HG03280 (cell line): ENCODE results near the gene FKRP.
A peak's percentile ranks its signal among the peaks of the same experiment; 100 is the strongest.
"Not testable (repeated sequence)": the region's sequence is repeated elsewhere in the genome, so short reads cannot be mapped to it uniquely, and the experiment has no call there.

Source experiments
- ATAC-seq: cut with Tn5 transposase; IDR thresholded peaks from one replicate; pipeline ENCODE4 v1.9.1; 2021; ENCODE audit warnings: mild to moderate bottlenecking, moderate library complexity; ENCODE audit not compliant: unreplicated experiment

The FKRP gene

GRCh38 chr19:46745521-46746280, at the start of gene FKRP:
TSS of gene FKRP (plus strand) at chr19:46746057. CDS start at chr19:46755451, 9,394 bp downstream.
- peak; percentile 38 for ATAC-seq

GRCh38 chr19:46696866-46697203, 49.0 kb upstream of the FKRP start:
- no peak for ATAC-seq

- ATAC-seq = no peak
Measured at GRCh38 chr19:46697204-46697960, 48.5 kb upstream of the FKRP start.

GRCh38 chr19:46698395-46699321, 47.2 kb upstream of the FKRP start:
- no peak for ATAC-seq

- ATAC-seq = no peak
Measured at GRCh38 chr19:46700704-46701103, 45.2 kb upstream of the FKRP start.

- no peak for ATAC-seq
Measured at GRCh38 chr19:46704379-46705076, 41.3 kb upstream of the FKRP start.

GRCh38 chr19:46710687-46711086, 35.2 kb upstream of the FKRP start:
- ATAC-seq = no peak

- not testable (repeated sequence) for ATAC-seq
Measured at GRCh38 chr19:46712768-46713338, 33.0 kb upstream of the FKRP start.

- no peak for ATAC-seq
Measured at GRCh38 chr19:46713781-46714443, 31.9 kb upstream of the FKRP start.

- no peak for ATAC-seq
Measured at GRCh38 chr19:46714444-46715106, 31.3 kb upstream of the FKRP start.

GRCh38 chr19:46715620-46715974, 30.3 kb upstream of the FKRP start:
- ATAC-seq = no peak

GRCh38 chr19:46715975-46716671, 29.7 kb upstream of the FKRP start:
- ATAC-seq = no peak

GRCh38 chr19:46716672-46717033, 29.2 kb upstream of the FKRP start:
- ATAC-seq = no peak

GRCh38 chr19:46717034-46717715, 28.7 kb upstream of the FKRP start, which contains the start of gene PRKD2:
TSS of gene PRKD2 (minus strand) at chr19:46717114. CDS start at chr19:46716370, 744 bp downstream.
- ATAC-seq = peak; percentile 51

GRCh38 chr19:46717716-46718143, 28.1 kb upstream of the FKRP start:
- ATAC-seq = peak; percentile 2

GRCh38 chr19:46718157-46718933, 27.5 kb upstream of the FKRP start:
- ATAC-seq = no peak

- no peak for ATAC-seq
Measured at GRCh38 chr19:46718934-46719622, 26.8 kb upstream of the FKRP start.
